ENCODE data around the gene EML4. TPM values are rescaled to one million over a fixed set of nuclear protein-coding genes. Genes with fewer than 3 reads are reported as not detected.

EML4 gene
- total and polyA plus RNA-seq, 2 of the 13 experiments (the other 11 are each of a cell fraction or from before 2014, with no cell fraction given): 243 to 476 TPM

DNA sequence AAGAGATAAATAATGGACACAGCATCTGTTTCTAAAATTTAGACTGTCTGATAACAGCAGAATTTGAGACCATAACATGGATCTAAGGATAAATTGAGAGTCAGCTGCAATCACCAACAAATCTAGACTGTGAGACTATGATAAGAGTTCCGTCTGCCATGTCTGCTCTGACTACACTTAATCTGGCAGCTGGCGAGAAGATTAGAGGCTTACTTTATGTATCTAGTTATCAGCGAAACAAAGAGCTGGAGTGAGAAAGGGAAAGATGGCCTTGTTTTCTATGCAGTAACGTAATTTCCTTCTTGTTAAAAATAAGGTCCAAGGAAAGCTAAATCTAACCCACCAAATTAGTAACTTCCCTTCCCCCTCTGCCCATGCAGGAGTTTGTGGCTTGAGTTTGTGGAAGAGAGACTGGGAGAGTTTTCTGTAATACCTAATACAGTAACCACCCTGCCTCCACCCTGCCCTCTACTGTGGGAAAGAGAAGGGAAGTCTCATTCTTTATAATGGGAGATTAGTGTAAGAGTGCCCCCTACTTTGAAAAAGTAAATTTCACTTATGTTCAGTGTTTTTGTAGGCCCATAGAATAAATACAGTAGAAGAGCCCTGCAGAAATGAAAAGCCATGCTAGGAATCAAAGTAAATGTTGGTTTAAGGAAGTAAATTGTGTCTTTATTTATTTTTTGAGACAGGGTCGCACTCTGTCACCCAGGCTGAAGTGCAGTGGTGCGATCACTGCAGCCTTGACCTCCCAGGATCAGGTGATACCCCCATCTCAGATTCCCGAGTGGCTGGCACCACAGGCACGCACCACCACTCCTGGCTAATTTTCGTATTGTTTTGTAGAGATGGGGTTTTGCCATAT is 27.5 kb downstream of the EML4 start (continued):
- TF ChIP-seq MBD4 (IDR thresholded peaks at IDR 0.05; ENCODE audit: borderline replicate concordance, low read length) (0 out of 2 replicates have a peak, but pooled peaks have one; percentile 14), ZNF883 (CRISPR knock-in tag; IDR thresholded peaks at IDR 0.05; ENCODE audit: not compliant biosample characterization) (no peak), ZNF510 (CRISPR knock-in tag; IDR thresholded peaks at IDR 0.05; ENCODE audit: low read depth) (no peak), ZNF296 (CRISPR knock-in tag; conservative IDR thresholded peaks at IDR 0.05) (no peak), MXD4 (CRISPR knock-in tag; IDR thresholded peaks at IDR 0.05) (0 out of 2 replicates have a peak, but pooled peaks have one; percentile 4), TOE1 (CRISPR knock-in tag; IDR thresholded peaks at IDR 0.05) (0 out of 2 replicates have a peak, but pooled peaks have one; percentile 22), HOXA9 (CRISPR knock-in tag; IDR thresholded peaks at IDR 0.05; ENCODE audit: borderline replicate concordance) (no peak), NFKBIZ (CRISPR knock-in tag; IDR thresholded peaks at IDR 0.05) (no peak), ARNT (IDR thresholded peaks at IDR 0.05) (no peak), ZNF337 (CRISPR knock-in tag; IDR thresholded peaks at IDR 0.05; ENCODE audit: borderline replicate concordance, low read depth) (no peak), MTA1 (CRISPR knock-in tag; IDR thresholded peaks at IDR 0.05; ENCODE audit: borderline replicate concordance) (peak; percentile 90; the same call in 1 of the 2 replicates), SP140L (CRISPR knock-in tag; IDR thresholded peaks at IDR 0.05; ENCODE audit: borderline replicate concordance) (no peak), AGO1 (IDR thresholded peaks at IDR 0.05; ENCODE audit: low read depth, low read length, poor library complexity, severe bottlenecking) (no peak), KDM2A (CRISPR knock-in tag; IDR thresholded peaks at IDR 0.05; ENCODE audit: borderline replicate concordance, low read depth) (peak; percentile 42; the same call in 1 of the 2 replicates), ZSCAN12 (CRISPR knock-in tag; IDR thresholded peaks at IDR 0.05) (no peak), ZBTB38 (CRISPR knock-in tag; IDR thresholded peaks at IDR 0.05) (peak; percentile 63; the same call in 1 of the 2 replicates), POLR2AphosphoS5 (IDR thresholded peaks at IDR 0.05; ENCODE audit: low read depth, low read length) (no peak)
- TF ChIP-seq, protein P1, sequence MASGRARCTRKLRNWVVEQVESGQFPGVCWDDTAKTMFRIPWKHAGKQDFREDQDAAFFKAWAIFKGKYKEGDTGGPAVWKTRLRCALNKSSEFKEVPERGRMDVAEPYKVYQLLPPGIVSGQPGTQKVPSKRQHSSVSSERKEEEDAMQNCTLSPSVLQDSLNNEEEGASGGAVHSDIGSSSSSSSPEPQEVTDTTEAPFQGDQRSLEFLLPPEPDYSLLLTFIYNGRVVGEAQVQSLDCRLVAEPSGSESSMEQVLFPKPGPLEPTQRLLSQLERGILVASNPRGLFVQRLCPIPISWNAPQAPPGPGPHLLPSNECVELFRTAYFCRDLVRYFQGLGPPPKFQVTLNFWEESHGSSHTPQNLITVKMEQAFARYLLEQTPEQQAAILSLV (CRISPR knock-in tag; IDR thresholded peaks at IDR 0.05; ENCODE audit: borderline replicate concordance): no peak
- TF ChIP-seq, protein P2, sequence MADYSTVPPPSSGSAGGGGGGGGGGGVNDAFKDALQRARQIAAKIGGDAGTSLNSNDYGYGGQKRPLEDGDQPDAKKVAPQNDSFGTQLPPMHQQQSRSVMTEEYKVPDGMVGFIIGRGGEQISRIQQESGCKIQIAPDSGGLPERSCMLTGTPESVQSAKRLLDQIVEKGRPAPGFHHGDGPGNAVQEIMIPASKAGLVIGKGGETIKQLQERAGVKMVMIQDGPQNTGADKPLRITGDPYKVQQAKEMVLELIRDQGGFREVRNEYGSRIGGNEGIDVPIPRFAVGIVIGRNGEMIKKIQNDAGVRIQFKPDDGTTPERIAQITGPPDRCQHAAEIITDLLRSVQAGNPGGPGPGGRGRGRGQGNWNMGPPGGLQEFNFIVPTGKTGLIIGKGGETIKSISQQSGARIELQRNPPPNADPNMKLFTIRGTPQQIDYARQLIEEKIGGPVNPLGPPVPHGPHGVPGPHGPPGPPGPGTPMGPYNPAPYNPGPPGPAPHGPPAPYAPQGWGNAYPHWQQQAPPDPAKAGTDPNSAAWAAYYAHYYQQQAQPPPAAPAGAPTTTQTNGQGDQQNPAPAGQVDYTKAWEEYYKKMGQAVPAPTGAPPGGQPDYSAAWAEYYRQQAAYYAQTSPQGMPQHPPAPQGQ (CRISPR knock-in tag; IDR thresholded peaks at IDR 0.05; ENCODE audit: borderline replicate concordance): no peak
- TF ChIP-seq, protein P3, sequence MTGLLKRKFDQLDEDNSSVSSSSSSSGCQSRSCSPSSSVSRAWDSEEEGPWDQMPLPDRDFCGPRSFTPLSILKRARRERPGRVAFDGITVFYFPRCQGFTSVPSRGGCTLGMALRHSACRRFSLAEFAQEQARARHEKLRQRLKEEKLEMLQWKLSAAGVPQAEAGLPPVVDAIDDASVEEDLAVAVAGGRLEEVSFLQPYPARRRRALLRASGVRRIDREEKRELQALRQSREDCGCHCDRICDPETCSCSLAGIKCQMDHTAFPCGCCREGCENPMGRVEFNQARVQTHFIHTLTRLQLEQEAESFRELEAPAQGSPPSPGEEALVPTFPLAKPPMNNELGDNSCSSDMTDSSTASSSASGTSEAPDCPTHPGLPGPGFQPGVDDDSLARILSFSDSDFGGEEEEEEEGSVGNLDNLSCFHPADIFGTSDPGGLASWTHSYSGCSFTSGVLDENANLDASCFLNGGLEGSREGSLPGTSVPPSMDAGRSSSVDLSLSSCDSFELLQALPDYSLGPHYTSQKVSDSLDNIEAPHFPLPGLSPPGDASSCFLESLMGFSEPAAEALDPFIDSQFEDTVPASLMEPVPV (CRISPR knock-in tag; IDR thresholded peaks at IDR 0.05): no peak; the same call in 1 of the 2 replicates
- TF ChIP-seq, protein P4, sequence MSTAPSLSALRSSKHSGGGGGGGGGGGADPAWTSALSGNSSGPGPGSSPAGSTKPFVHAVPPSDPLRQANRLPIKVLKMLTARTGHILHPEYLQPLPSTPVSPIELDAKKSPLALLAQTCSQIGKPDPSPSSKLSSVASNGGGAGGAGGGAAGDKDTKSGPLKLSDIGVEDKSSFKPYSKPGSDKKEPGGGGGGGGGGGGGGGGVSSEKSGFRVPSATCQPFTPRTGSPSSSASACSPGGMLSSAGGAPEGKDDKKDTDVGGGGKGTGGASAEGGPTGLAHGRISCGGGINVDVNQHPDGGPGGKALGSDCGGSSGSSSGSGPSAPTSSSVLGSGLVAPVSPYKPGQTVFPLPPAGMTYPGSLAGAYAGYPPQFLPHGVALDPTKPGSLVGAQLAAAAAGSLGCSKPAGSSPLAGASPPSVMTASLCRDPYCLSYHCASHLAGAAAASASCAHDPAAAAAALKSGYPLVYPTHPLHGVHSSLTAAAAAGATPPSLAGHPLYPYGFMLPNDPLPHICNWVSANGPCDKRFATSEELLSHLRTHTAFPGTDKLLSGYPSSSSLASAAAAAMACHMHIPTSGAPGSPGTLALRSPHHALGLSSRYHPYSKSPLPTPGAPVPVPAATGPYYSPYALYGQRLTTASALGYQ (CRISPR knock-in tag; IDR thresholded peaks at IDR 0.05): peak; percentile 30; the same call in 1 of the 2 replicates

All from HepG2 (cell line).